ENCODE results near the gene GRIK4.

Gene GRIK4

GRCh38 chr11:120907971-120908370, 396.4 kb downstream of the GRIK4 start:
- no peak for DNase-seq
- H3K4me3 Mint-ChIP-seq = no peak overlapping the region
- no peaks in the 10 kb centered on the region for H3K36me3 Mint-ChIP-seq (ENCODE audit: low read depth)
- H3K9me3 Mint-ChIP-seq = no peaks in the 10 kb centered on the region
- H3K27ac Mint-ChIP-seq = no peak overlapping the region
- H3K27me3 Mint-ChIP-seq = peaks cover 19% of the 10 kb centered on the region
- no peaks in the 10 kb centered on the region for H3K4me1 Mint-ChIP-seq (ENCODE audit: low read depth)

- Mint-ChIP-seq H3K27ac (no peak overlapping the region), H3K9me3 (no peaks in the 10 kb centered on the region), H3K27me3 (peaks cover 19% of the 10 kb centered on the region), H3K4me3 (no peak overlapping the region), H3K4me1 (ENCODE audit: low read depth) (no peaks in the 10 kb centered on the region), H3K36me3 (ENCODE audit: low read depth) (no peaks in the 10 kb centered on the region)
- DNase-seq = no peak
These were observed 397.1 kb downstream of the GRIK4 start for GRCh38 chr11:120908461-120909181.

- Mint-ChIP-seq H3K27me3 (peaks cover 19% of the 10 kb centered on the region), H3K4me3 (no peak overlapping the region), H3K4me1 (ENCODE audit: low read depth) (no peaks in the 10 kb centered on the region), H3K27ac (no peak overlapping the region), H3K9me3 (no peaks in the 10 kb centered on the region), H3K36me3 (ENCODE audit: low read depth) (no peaks in the 10 kb centered on the region)
- no peak for DNase-seq
These were observed 398.3 kb downstream of the GRIK4 start for GRCh38 chr11:120909676-120910416.

DNA sequence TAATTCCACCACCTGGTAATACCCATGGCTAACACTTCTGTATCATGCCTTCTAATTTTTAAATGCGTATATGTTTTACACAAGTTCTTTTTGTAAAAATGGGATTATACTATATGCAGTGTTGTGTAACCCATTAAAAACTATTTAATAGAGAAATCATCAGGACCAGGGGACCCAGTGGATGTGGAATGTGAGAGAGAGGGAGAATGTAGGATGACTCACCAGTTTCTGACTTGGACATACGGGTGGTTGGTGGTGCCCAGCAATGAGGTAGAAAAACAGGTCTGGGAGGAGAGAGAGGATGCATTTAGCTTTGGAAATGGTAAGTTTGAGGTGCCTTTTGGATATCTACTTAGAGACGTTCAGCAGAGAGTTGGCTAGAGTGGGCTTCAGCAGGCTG, 400.4 kb downstream of the GRIK4 start:
- no peak overlapping the region for H3K4me3 Mint-ChIP-seq
- H3K4me1 Mint-ChIP-seq (ENCODE audit: low read depth) = no peaks in the 10 kb centered on the region
- H3K27me3 Mint-ChIP-seq = peaks cover 21% of the 10 kb centered on the region
- H3K9me3 Mint-ChIP-seq = no peaks in the 10 kb centered on the region
- no peaks in the 10 kb centered on the region for H3K36me3 Mint-ChIP-seq (ENCODE audit: low read depth)
- DNase-seq = no peak
- H3K27ac Mint-ChIP-seq = no peak overlapping the region

GRCh38 chr11:120912504-120912903, 401.0 kb downstream of the GRIK4 start:
- H3K4me1 Mint-ChIP-seq (ENCODE audit: low read depth) = no peaks in the 10 kb centered on the region
- H3K36me3 Mint-ChIP-seq (ENCODE audit: low read depth) = no peaks in the 10 kb centered on the region
- no peak overlapping the region for H3K4me3 Mint-ChIP-seq
- H3K27ac Mint-ChIP-seq = no peak overlapping the region
- H3K9me3 Mint-ChIP-seq = no peaks in the 10 kb centered on the region
- no peak for DNase-seq
- H3K27me3 Mint-ChIP-seq = peaks cover 21% of the 10 kb centered on the region

- Mint-ChIP-seq H3K4me3 (no peak overlapping the region), H3K27me3 (peaks cover 21% of the 10 kb centered on the region), H3K36me3 (ENCODE audit: low read depth) (no peaks in the 10 kb centered on the region), H3K9me3 (no peaks in the 10 kb centered on the region), H3K4me1 (ENCODE audit: low read depth) (no peaks in the 10 kb centered on the region), H3K27ac (no peak overlapping the region)
- no peak for DNase-seq
These were observed 401.4 kb downstream of the GRIK4 start for GRCh38 chr11:120912915-120913314.

GRCh38 chr11:120914021-120914420, 402.5 kb downstream of the GRIK4 start:
- Mint-ChIP-seq H3K4me1 (ENCODE audit: low read depth) (no peaks in the 10 kb centered on the region), H3K27me3 (peaks cover 23% of the 10 kb centered on the region), H3K4me3 (no peak overlapping the region), H3K9me3 (no peaks in the 10 kb centered on the region), H3K36me3 (ENCODE audit: low read depth) (no peaks in the 10 kb centered on the region), H3K27ac (no peak overlapping the region)
- no peak for DNase-seq

- no peak for DNase-seq
- Mint-ChIP-seq H3K9me3 (no peaks in the 10 kb centered on the region), H3K4me3 (no peak overlapping the region), H3K27ac (no peak overlapping the region), H3K27me3 (peaks cover 23% of the 10 kb centered on the region), H3K36me3 (ENCODE audit: low read depth) (no peaks in the 10 kb centered on the region), H3K4me1 (ENCODE audit: low read depth) (no peaks in the 10 kb centered on the region)
These were observed 403.1 kb downstream of the GRIK4 start for GRCh38 chr11:120914601-120915000.

GRCh38 chr11:120917559-120918239, 406.2 kb downstream of the GRIK4 start:
- DNase-seq = no peak
- no peak overlapping the region for H3K27ac Mint-ChIP-seq
- no peaks in the 10 kb centered on the region for H3K36me3 Mint-ChIP-seq (ENCODE audit: low read depth)
- no peaks in the 10 kb centered on the region for H3K4me1 Mint-ChIP-seq (ENCODE audit: low read depth)
- peaks cover 9% of the 10 kb centered on the region for H3K27me3 Mint-ChIP-seq
- H3K9me3 Mint-ChIP-seq = no peaks in the 10 kb centered on the region
- no peak overlapping the region for H3K4me3 Mint-ChIP-seq

- H3K36me3 Mint-ChIP-seq (ENCODE audit: low read depth) = no peaks in the 10 kb centered on the region
These were observed 406.7 kb downstream of the GRIK4 start for GRCh38 chr11:120918257-120918656.

DNA sequence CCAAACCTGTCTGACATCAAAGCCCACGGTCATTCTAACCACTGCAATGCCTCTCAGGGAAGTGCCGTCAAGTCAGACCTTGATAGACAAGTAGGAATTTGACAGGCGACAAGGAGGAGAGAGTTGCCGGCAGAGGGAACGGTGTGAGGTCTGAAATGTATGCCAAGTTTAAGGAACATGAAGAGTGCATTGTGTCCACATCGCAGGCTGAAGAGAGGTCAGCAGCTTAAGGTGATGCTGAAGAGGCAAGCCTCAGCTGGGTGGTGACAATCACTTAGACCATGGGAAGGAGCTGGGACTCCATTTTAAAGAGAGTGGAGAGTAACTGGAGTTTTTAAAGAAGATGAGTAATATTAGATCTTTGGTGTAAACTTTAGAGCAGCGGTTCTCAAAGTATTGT, 407.5 kb downstream of the GRIK4 start:
- no peak for DNase-seq
- Mint-ChIP-seq H3K4me1 (ENCODE audit: low read depth) (no peaks in the 10 kb centered on the region), H3K27me3 (peaks cover 8% of the 10 kb centered on the region), H3K4me3 (no peak overlapping the region), H3K36me3 (ENCODE audit: low read depth) (no peaks in the 10 kb centered on the region), H3K9me3 (no peaks in the 10 kb centered on the region), H3K27ac (no peak overlapping the region)

More at GRCh38 chr11:120918257-120918656, 406.7 kb downstream of the GRIK4 start:
- DNase-seq = no peak
- no peak overlapping the region for H3K4me3 Mint-ChIP-seq
- H3K9me3 Mint-ChIP-seq = no peaks in the 10 kb centered on the region
- no peak overlapping the region for H3K27ac Mint-ChIP-seq
- H3K27me3 Mint-ChIP-seq = peaks cover 8% of the 10 kb centered on the region
- no peaks in the 10 kb centered on the region for H3K4me1 Mint-ChIP-seq (ENCODE audit: low read depth)

- Mint-ChIP-seq H3K27ac (no peak overlapping the region), H3K36me3 (ENCODE audit: low read depth) (no peaks in the 10 kb centered on the region), H3K4me1 (ENCODE audit: low read depth) (no peaks in the 10 kb centered on the region), H3K9me3 (no peaks in the 10 kb centered on the region), H3K4me3 (no peak overlapping the region), H3K27me3 (peaks cover 8% of the 10 kb centered on the region)
- no peak for DNase-seq
These were observed 408.0 kb downstream of the GRIK4 start for GRCh38 chr11:120919566-120919965.

- Mint-ChIP-seq H3K4me3 (no peak overlapping the region), H3K36me3 (ENCODE audit: low read depth) (no peaks in the 10 kb centered on the region)
These were observed 412.4 kb downstream of the GRIK4 start for GRCh38 chr11:120923866-120924508.

DNA sequence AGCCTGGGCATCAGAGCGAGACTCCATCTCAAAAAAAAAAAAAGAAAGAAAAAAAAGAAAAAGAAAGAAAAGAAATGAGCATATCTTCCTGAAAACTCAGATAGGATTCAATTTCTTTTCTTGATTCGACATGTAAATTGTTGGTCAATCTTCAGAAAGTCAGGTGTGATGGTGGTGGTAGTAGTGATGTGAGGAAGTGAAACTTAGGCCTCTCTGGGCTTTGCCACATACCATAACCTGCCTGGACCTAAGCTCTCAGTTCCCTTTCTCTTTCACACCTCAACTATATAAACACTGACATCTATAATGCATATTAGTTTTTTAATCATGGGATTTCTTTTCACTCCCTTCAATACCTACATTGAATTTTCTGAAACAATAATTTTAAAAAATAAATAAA, 414.4 kb downstream of the GRIK4 start:
- H3K36me3 Mint-ChIP-seq (ENCODE audit: low read depth) = no peaks in the 10 kb centered on the region
- H3K27ac Mint-ChIP-seq = no peak overlapping the region
- no peaks in the 10 kb centered on the region for H3K27me3 Mint-ChIP-seq
- no peaks in the 10 kb centered on the region for H3K4me1 Mint-ChIP-seq (ENCODE audit: low read depth)
- DNase-seq = no peak
- no peaks in the 10 kb centered on the region for H3K9me3 Mint-ChIP-seq
- H3K4me3 Mint-ChIP-seq = no peak overlapping the region

More at GRCh38 chr11:120923866-120924508, 412.4 kb downstream of the GRIK4 start:
- Mint-ChIP-seq H3K4me1 (ENCODE audit: low read depth) (no peaks in the 10 kb centered on the region), H3K27me3 (no peaks in the 10 kb centered on the region), H3K9me3 (no peaks in the 10 kb centered on the region), H3K27ac (no peak overlapping the region)
- DNase-seq = no peak
